Esophagus squamous epithelium (tissue), 4 donors: ENCODE data around the gene TOP2A.

Source experiments
- CTCF ChIP-seq, 6 experiments: fragments of 450-650 bp in 4 of 6; fragments of 200-600 bp in 2 of 6; sonication (generic) in 2 of 6; IDR thresholded peaks; one replicate each; pipeline ENCODE4 v1.5.1; 2016 to 2019; ENCODE audit warnings: antibody characterized with exemption in 6 of 6, mild to moderate bottlenecking in 4 of 6, moderate library complexity in 4 of 6
- POLR2A ChIP-seq, 4 donors: fragments of 450-650 bp; IDR thresholded peaks; one replicate each; pipeline ENCODE4 v1.6.1; 2017; ENCODE audit warnings: antibody characterized with exemption in 4 of 4, mild to moderate bottlenecking in 4 of 4, moderate library complexity in 3 of 4

- TF ChIP-seq CTCF (IDR thresholded peaks at IDR 0.05) (no peak), POLR2A (IDR thresholded peaks at IDR 0.05) (no peak)
Measured at GRCh38 chr17:40348562-40349476, 68.9 kb downstream of the TOP2A start.
